ENCODE data around the gene COL6A6. TPM values are rescaled to one million over a fixed set of nuclear protein-coding genes. Genes with fewer than 3 reads are reported as not detected.
"Not testable (repeated sequence)": the region's sequence is repeated elsewhere in the genome, so short reads cannot be mapped to it uniquely, and the experiment has no call there.

Gene COL6A6
- total RNA-seq, 1 donor from 2014 or later: 61.2 TPM

GRCh38 chr3:130529486-130530215, 12.7 kb downstream of the COL6A6 start:
- DNase-seq: no peak

GRCh38 chr3:130533247-130533646, 16.3 kb downstream of the COL6A6 start:
- no peak for DNase-seq

GRCh38 chr3:130537673-130538304, 20.8 kb downstream of the COL6A6 start:
- DNase-seq: peak; percentile 82

- DNase-seq: peak; percentile 65
Measured at GRCh38 chr3:130539005-130539404, 22.0 kb downstream of the COL6A6 start.

GRCh38 chr3:130543322-130543721, 26.3 kb downstream of the COL6A6 start:
- no peak for DNase-seq

GRCh38 chr3:130546920-130547679, 30.1 kb downstream of the COL6A6 start:
- DNase-seq: no peak

- DNase-seq: not testable (repeated sequence)
Measured at GRCh38 chr3:130547680-130548065, 30.7 kb downstream of the COL6A6 start.

- DNase-seq: no peak
Measured at GRCh38 chr3:130548356-130548755, 31.4 kb downstream of the COL6A6 start.

GRCh38 chr3:130557336-130558035, 40.5 kb downstream of the COL6A6 start:
- DNase-seq: peak; percentile 51

GRCh38 chr3:130558366-130558765, 41.4 kb downstream of the COL6A6 start:
- peak; percentile 69 for DNase-seq

GRCh38 chr3:130565224-130565623, 48.2 kb downstream of the COL6A6 start:
- DNase-seq: no peak

Other genes with a start within 250 kb of the COL6A6 start
- gene COL6A5, start 171.5 kb upstream of the COL6A6 start, total RNA-seq: not detected
- gene PIK3R4, start 229.7 kb downstream of the COL6A6 start, total RNA-seq: 40.5 TPM

Measured in tongue (tissue), 2 donors.